Posterior cingulate gyrus (tissue), 11 donors: Measurements from ENCODE around the gene MARCHF10.
"Not testable (repeated sequence)": the region's sequence is repeated elsewhere in the genome, so short reads cannot be mapped to it uniquely, and the experiment has no call there.

Experiments used
- DNase-seq, 10 donors: peaks; one replicate each; pipeline versions ENCODE4 v3.0.0 to v3.0.0-alpha.2; 2020 to 2021; ENCODE audit warnings: mixed read lengths in 3 of 10
- intact Hi-C: fragments of 100-400 bp; cut with DNase I; formaldehyde crosslinking; loops from one replicate; pipeline ENCODE4 v1.15.1; 2023

MARCHF10 gene

DNA sequence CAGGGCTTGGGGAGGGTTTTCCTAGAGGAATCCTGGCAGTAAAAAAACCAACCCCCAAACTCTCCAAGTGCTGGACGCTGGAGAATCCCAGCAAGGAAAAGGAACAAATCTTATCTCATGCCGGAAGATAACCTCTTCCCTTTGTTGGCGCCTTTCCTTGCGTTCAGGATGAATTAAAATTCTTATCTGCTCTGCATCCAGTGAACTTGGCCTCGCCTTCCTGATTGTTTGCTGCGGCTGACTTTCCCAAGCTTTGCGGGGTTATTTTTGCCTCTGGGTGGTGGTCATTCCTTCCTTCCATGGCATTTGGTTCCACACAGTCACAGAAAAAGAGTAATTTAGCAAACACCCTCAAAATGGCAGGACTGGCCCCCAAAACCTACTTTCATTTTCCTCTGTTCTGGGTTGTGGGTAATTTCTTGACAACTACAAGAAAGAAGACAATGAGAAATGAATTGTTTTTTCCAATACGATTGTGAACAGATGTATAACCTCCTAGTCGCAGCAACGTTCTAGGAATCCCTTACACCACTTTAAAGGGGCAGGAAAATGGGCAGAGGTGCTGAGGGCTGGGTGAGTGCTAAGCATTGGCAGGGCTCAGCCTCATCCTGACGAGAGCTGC is 102.8 kb downstream of the MARCHF10 start:
- peak in 1 of 10 donors; percentile 26 for DNase-seq
- intact Hi-C loops = no loop called here

DNA sequence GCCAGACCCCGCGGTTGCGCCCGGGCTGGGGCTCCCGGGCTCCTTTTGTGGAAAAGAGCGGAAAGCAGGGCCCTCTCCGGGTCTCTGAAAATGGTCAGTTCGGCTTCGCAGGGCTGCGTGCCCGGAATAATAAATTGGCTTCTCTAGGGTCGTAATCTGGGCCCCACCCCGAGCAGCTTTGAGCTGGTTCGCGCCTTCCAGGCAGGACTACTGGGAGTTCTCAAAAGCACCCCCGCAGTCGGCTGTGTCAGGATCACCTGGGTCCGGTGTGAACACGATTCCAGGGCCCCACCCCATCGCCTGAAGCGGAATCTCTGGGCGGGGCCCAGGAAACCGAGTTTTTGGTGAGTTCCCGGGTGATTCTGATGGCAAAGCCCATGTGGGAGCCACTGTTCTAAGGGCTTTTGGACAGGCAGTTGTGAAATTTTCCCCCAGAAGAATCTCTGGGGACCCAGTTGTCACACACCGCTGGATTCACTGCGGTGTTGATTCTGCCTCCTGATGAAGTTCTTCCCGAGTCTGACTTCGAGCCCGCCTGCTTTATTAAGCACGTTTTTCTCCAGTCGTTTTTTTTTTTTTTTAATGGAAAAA is 103.6 kb downstream of the MARCHF10 start:
- peak in 7 of 10 donors; percentile 36 to 90 (median 42) for DNase-seq
- intact Hi-C loops = loop anchor here (5.0 kb wide), 1 partner anchor 703 kb away; no protein-coding TSS in a partner anchor

DNA sequence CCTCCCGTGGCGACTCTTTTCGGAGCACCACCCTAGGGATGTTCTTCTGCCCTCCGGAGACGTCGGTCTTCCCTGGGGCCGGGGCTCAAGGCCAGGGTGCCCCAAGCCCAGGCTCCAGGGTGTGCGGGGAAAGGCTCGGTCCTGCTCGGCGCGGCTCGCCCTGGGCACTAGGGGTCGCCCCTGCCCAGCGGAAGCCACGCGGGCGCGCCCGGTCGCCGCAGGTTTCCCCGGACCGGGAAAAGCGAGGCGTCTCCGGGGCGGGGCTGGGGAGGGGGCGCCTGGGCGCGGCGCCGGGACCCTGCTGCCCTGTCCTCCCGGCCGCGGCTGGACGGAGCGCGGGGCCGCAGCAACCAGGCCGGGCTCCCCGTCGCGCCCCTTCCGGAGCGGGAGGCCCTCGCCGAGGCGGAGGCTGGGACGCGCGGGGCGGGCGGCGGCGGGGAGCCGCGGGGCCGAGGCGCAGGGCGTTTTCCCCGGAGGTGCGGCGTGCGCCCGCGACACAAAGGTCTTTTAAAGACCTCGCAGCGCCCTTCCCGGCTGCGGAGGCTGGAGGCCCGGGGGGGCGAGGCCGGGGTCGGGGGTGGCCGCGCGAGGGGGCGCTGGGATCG is 104.2 kb downstream of the MARCHF10 start:
- intact Hi-C loops = loop anchor here (1.0 to 5.0 kb wide), 2 partner anchors 264 to 703 kb away; no protein-coding TSS in a partner anchor
- DNase-seq = peak; percentile 66 to 97 (median 80)

DNA sequence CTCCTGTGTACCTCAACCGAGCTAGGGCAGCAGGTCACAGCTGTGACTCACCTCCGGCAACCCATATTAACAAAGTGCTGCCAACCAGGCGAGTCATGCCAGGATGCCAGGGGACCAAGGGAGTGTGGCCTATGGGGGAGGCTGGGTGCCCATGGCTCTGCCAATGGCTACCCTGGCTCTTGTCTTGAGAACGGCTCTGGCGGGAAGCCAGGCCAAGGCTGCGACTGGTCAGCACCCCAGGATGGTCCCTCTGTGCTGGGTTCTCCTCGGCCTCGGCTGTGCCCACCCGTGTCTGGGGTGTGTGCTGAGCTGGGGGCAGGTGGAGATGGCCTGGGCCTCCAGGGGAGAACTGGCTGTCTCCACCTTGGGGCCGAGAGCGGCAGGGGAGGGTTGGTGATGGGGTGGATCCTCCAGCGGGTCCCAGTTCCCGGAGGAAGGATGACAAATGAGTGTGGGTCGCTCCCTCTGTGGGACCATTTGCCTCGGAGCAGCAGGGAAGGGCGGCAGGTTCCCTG is 104.8 kb downstream of the MARCHF10 start:
- DNase-seq = peak in 2 of 10 donors; percentile 83 to 85
- intact Hi-C loops = loop anchor here (1.0 to 5.0 kb wide), 2 partner anchors 265 to 704 kb away; no protein-coding TSS in a partner anchor

DNA sequence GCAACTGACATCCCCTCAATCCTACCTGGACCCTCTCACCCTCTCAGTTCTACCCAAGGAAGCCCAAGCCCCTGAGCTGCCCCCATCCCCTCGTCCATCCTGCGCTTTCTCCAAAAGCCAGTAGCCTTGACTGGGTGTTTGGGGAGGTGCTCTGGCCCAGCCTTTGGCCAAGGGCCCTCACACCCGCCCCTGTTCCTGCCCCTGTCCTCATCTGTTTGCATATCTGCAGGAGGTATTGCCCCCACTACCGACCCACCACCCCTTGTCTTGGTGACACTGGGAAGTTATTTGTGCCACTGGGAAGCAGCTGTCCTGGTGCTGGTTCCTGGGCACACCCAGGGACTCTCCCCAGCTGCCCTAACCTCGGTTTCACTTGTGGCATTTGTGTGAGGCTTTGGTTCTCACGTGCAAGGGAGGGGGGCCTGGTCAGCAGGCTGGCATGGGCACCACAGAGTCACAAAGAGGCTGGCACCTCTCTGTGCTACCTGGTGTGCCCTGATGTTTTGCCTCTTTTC is 105.3 kb downstream of the MARCHF10 start:
- peak in 1 of 10 donors; percentile 61 for DNase-seq
- intact Hi-C loops = loop anchor here (1.0 to 5.0 kb wide), 2 partner anchors 265 to 704 kb away; no protein-coding TSS in a partner anchor

DNA sequence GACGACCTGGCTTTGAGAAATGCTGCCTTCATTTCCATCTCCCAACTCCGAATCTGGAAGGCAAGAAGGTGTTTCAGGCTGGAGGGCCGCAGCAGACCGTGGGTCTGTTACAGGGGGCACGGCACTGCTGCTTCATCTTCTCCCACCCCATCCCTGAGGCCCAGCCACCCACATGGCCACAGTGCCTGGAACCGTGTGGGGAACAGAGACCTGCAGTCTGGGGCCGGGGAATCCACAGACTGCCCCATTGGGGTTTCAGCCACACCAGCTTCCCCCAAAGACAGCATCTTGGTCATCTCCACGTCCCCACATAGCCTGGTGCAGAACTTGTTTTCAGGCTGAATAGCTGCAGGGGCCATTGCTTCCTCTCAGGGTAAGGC is 106.4 kb downstream of the MARCHF10 start:
- peak in 2 of 10 donors; percentile 50 to 65 for DNase-seq

DNA sequence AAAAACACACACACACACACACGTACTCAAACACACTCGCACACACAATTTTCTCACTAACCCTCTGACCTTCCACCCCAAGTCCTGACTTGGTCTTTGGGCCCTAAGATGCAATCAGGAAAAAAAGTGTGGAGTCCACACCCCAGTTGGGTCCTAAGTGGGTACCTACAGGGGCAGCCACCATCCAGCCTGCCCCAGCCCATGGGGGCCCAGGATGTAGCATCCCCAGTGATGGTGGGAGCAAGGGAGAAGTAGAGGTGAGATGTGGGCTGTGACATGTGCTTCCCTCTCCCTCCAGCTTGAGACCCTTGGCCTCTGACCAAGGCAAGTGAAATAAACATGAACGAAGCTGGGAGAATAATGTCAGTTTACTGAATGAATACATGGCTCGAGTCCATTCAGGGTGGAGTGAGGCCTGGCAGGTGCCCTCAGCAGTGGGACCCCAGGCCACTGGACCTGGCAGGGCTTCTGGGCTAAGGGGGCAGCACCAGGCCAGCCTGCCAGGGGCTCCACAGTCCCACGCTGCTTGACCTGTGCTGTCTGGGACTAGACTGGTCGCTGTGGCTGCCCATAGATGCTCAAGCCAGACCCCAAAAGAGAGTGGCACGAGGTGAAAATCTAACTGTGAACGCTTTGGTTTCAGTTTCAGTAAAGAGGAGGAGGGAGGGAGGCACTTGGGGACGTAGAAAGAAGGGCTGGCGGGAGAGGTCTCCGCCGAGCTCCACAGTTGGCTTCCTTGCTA is 107.0 kb downstream of the MARCHF10 start:
- intact Hi-C loops = loop anchor here (5.0 kb wide), 1 partner anchor 706 kb away; no protein-coding TSS in a partner anchor
- DNase-seq = peak in 1 of 10 donors; percentile 76

More for the DNA sequence above, 106.4 kb downstream of the MARCHF10 start:
- intact Hi-C loops = loop anchor here (5.0 kb wide), 1 partner anchor 706 kb away; no protein-coding TSS in a partner anchor

DNA sequence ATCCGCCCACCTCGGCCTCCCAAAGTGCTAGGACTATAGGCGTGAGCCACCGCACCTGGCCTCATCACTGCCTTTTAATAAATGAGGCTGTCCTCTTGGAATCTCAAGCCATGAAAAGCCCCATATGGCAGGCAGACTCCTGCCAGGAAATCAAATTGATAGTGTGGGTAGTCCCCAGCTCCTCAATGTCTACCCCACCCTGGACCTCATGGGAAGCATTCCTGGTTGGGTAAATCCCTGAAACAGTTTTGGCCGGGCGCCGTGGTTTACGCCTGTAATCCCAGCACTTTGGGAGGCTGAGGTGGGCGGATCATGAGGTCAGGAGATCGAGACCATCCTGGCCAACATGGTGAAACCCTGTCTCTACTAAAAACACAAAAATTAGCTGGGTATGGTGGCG is 109.7 kb downstream of the MARCHF10 start:
- DNase-seq = peak in 2 of 10 donors; percentile 22 to 32
- intact Hi-C loops = not testable (repeated sequence)

DNA sequence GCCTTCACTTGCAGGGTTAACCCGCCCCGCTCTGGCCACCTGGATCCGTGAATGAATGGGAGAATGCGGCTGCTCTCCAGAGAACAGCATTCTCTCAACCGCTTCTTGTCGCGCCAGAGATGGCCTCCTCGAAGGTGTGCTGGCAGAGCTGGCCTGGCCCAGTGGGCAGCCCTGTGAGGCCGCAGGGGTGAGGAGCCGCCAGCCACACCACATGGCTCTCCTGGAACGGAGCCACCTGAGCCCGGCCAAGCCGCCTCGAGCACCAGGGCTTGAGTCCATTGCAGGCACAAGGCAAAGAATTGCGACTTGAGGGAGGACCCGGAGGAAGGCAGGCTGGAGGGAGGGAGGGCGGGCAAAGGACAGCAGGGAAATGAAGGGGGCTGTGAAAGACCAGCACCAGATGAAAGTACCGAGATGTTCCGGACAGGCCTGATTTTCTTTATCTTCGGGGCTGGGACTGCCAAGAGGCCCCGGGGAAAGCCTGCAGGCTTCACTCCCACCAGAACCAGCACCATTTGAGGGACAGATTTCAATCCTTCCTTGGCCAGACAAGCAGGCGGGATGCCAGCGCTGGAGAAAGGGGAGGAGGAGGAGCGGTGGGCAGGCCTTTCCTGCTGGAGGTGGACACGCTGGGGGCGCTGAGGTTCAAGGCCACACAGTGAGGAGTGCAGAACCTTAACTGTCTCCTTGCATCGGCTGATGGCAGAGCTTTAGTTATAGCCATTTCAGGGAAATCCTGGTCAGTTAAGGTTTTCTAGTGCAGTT is 111.2 kb downstream of the MARCHF10 start:
- intact Hi-C loops = no loop called here
- peak in 3 of 10 donors; percentile 64 to 84 (median 74) for DNase-seq

DNA sequence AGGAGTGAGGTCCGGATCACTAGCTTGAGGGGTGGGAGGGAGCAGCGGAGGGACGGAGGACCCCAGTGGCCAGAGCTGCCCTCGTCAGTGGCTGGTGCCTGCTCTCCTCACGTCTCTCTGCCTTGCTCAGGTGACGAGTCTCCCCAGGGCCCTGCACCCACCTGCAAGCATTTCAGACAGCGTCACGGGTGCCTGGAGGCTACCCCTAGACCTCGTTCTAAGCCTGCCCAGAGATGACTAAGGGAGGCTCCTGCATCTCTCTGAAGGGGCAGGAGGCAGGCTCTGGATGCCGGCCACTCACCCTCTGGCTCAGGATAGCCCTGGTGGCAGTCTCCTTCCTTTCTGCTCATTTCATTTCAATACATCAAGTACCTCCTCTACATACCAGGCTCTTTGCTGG is 111.9 kb downstream of the MARCHF10 start:
- peak in 3 of 10 donors; percentile 35 to 75 (median 60) for DNase-seq
- intact Hi-C loops = no loop called here

DNA sequence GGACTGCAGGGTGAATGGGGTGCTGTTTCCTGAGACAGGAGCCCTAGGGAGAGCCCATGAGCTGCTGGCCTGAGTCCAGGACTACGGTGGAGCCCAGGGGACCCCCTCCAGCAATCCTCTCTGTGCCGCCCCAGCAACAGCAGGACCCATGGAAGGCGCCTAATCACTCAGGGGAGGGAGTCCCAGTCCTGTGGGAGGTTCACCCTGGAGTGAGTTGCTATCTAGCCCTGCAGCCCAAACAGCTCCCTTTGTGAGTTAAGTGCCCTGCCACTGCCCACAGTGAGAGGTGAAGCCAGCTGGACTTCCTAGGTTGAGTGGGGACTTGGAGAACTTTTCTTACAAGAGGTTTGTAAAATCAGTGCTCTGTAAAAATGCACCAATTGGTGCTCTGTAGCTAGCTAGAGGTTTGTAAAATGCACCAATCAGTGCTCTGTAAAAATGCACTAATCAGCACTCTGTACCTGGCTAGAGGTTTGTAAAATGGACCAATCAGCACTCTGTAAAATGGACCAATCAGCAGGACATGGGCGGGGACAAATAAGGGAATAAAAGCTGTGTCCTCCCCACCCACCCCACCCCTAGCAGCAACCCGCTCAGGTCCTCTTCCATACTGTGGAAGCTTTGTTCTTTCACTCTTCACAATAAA is 112.9 kb downstream of the MARCHF10 start:
- intact Hi-C loops = not testable (repeated sequence)
- DNase-seq = peak in 3 of 10 donors; percentile 59 to 68 (median 60)

DNA sequence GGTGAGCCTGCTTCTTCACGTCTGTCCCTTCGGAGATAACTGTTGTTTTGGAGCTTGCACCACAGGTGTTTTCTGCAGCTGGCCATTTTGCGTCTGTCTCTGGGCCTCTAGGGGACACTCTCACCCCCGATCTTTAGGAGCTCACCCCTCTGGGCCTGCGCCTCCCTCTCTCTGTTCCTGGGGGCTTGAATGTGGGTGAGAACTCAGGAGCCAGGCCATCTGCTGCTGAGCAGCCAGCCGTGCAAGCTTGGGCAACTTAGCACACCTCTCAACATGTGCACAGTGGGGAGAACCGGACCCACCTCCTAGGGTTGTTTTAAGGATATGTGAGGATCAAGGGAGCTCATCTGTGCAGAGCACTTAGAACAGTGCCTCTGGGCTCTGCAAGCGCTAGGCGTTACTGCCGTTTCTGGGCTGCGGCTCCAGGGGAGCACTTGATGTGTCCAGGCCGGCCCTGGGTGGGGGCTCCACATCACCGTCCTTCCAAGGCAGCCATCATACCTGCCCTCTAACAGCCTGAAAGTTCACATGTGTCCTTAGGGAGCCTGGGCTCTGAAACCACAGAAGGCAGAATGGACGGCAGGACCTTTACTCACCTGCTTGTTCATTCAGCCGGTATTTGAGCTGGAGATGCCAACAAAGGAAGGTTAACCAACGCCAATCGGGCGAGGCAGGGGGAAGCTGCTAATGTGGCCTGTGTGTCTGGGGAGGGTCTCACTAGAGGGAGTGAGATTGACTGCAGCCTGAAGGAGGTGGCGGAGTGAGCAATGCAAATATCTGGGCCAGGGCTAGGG is 114.3 kb downstream of the MARCHF10 start:
- DNase-seq = no peak
- intact Hi-C loops = no loop called here

DNA sequence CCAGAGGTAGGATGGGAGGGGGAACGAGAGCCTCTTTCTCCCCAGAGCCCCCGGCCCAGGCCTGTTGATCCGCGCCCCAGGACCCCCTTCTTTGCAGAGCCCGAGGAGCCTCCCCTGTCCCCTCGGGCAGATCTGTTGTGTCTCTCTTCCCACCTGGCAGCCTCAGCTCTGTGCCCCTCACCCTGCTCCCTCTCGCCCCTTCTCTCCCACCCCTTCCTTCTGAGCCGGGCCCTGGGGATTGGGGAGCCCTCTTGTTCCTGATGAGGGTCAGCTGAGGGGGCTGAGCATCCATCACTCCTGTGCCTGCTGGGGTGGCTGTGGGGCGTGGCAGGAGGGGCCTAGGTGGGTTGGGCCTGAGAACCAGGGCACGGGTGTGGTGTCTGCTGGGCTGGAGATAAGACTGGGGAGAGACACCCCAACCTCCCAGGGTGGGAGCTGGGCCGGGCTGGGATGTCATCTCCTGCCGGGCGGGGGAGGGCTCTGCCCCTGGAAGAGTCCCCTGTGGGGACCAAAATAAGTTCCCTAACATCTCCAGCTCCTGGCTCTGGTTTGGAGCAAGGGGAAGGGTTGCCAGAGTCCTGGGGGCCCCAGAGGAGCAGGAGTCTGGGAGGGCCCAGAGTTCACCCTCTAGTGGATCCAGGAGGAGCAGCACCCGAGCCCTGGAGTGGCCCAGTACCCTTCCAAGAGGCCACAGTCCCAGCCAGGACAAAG is 115.2 kb downstream of the MARCHF10 start:
- DNase-seq = no peak
- intact Hi-C loops = no loop called here

DNA sequence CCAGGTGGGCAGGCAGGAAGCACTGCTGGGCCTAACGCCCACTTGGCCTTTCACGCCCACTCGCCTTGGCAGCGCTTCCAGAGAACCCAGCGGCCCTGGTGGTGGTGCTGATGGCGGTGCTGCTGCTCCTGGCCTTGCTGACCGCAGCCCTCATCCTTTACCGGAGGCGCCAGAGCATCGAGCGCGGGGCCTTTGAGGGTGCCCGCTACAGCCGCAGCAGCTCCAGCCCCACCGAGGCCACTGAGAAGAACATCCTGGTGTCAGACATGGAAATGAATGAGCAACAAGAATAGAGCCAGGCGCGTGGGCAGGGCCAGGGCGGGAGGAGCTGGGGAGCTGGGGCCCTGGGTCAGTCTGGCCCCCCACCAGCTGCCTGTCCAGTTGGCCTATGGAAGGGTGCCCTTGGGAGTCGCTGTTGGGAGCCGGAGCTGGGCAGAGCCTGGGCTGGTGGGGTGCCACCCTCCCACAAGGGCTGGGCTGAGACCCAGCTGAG is 115.9 kb downstream of the MARCHF10 start:
- intact Hi-C loops = no loop called here
- DNase-seq = no peak

DNA sequence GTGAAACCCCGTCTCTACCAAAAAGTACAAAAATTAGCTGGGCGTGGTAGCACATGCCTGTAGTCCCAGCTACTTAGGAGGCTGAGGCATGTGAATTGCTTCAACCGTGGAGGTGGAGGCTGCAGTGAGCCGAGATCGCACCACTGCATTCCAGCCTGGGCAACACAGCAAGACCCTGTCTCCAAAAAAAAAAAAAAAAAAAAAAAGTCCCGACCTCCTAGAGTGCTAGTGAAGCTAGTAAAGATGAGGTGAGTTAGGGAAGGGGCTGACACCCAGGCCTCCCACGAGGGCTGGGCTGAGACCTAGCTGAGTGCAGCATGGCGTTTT is 116.6 kb downstream of the MARCHF10 start:
- intact Hi-C loops, DNase-seq: not testable (repeated sequence)

DNA sequence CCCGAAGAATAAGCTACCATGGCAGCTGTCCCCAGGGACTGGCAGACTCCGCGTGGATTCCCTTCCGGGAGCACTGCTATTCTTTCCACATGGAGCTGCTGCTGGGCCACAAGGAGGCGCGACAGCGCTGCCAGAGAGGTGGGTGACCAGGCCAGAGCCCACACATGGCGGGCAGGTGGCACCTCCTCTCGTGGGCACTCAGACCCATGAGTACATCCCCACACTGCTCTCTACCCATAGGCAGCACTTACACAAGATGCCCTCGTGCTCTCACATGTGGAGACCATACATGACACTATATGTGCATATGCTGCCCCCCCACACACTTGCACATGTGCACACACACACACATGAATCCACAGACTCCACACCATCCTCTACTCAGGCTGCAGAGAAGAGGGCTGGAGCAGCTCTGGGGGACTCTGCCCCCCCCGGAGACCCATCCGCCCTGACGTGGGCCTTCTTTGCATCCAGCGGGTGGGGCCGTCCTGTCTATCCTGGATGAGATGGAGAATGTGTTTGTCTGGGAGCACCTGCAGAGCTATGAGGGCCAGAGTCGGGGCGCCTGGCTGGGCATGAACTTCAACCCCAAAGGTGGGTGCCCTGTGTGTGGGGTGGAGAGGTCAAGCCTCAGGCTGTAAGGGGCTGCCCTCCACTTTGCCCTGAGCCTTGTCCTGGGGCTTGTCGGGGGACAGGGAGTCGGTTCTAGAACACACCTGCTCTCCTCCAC is 117.8 kb downstream of the MARCHF10 start:
- peak in 2 of 10 donors; percentile 25 to 85 for DNase-seq
- intact Hi-C loops = no loop called here
